Loucy (cell line): Measurements from ENCODE around the gene DCAF10.
A peak's percentile ranks its signal among the peaks of the same experiment; 100 is the strongest.

Experiments used
- H2AFZ ChIP-seq: fragments of 200-600 bp; sonication (generic); 2 replicates; pipeline ENCODE4 v1.6.0; 2016; ENCODE audit warnings: antibody characterized with exemption, mild to moderate bottlenecking, low read length, moderate library complexity
- H3F3A ChIP-seq: fragments of 200-600 bp; 2 replicates; pipeline ENCODE4 v1.6.0; 2016; ENCODE audit warnings: antibody characterized with exemption, low read depth, mild to moderate bottlenecking
- H3K27me3 ChIP-seq: fragments of 200-600 bp; sonication (generic); 2 replicates; pipeline ENCODE4 v1.6.1; 2014; ENCODE audit warnings: low read length, mild to moderate bottlenecking; ENCODE audit not compliant: insufficient read depth, poor library complexity, severe bottlenecking
- H3K36me3 ChIP-seq: fragments of 200-600 bp; sonication (generic); 2 replicates; pipeline ENCODE4 v1.6.1; 2016; ENCODE audit warnings: low read length; ENCODE audit not compliant: insufficient read depth
- H3K4me1 ChIP-seq: fragments of 200-600 bp; sonication (generic); 2 replicates; pipeline ENCODE4 v1.5.1; 2014; ENCODE audit warnings: low read length, mild to moderate bottlenecking; ENCODE audit not compliant: insufficient read depth, poor library complexity, severe bottlenecking
- H3K4me2 ChIP-seq: fragments of 200-600 bp; sonication (generic); 2 replicates; pipeline ENCODE4 v1.6.0; 2014; ENCODE audit warnings: antibody characterized with exemption, low read length, low read depth, mild to moderate bottlenecking; ENCODE audit not compliant: poor library complexity, severe bottlenecking
- H3K4me3 ChIP-seq: fragments of 200-600 bp; sonication (generic); 2 replicates; pipeline ENCODE4 v1.5.1; 2014; ENCODE audit warnings: low read length, mild to moderate bottlenecking, mixed read lengths; ENCODE audit not compliant: poor library complexity, severe bottlenecking
- H3K79me2 ChIP-seq: fragments of 200-600 bp; sonication (generic); 2 replicates; pipeline ENCODE4 v1.6.1; 2014; ENCODE audit warnings: low read length; ENCODE audit not compliant: insufficient read depth
- H3K9ac ChIP-seq: fragments of 200-600 bp; sonication (generic); 2 replicates; pipeline ENCODE4 v1.6.0; 2014; ENCODE audit warnings: mild to moderate bottlenecking, low read depth, low read length, moderate library complexity; ENCODE audit not compliant: poor library complexity, severe bottlenecking
- H3K9me2 ChIP-seq: fragments of 200-600 bp; sonication (generic); replicated peaks from 2 replicates; pipeline ENCODE4 v1.6.1; 2016; ENCODE audit warnings: low read depth, low read length, mixed read lengths
- H3K9me3 ChIP-seq: fragments of 200-600 bp; sonication (generic); 2 replicates; pipeline ENCODE4 v1.6.1; 2014; ENCODE audit warnings: mild to moderate bottlenecking, antibody characterized with exemption, low read length, low read depth; ENCODE audit not compliant: insufficient read depth
- H4K20me1 ChIP-seq: fragments of 200-600 bp; sonication (generic); 2 replicates; pipeline ENCODE4 v1.6.0; 2014; ENCODE audit warnings: antibody characterized with exemption, low read length, mild to moderate bottlenecking; ENCODE audit not compliant: insufficient read depth, poor library complexity, severe bottlenecking
- CTCF ChIP-seq: fragments of 200-600 bp; sonication (generic); conservative IDR thresholded peaks from 2 replicates; pipeline ENCODE4 v1.5.1; 2014; ENCODE audit warnings: mild to moderate bottlenecking, antibody characterized with exemption, low read length
- EZH2phosphoT487 ChIP-seq: fragments of 200-600 bp; IDR thresholded peaks from 2 replicates; pipeline ENCODE4 v1.6.1; 2018; ENCODE audit warnings: antibody characterized with exemption, mild to moderate bottlenecking, moderate library complexity, borderline replicate concordance

The DCAF10 gene

GRCh38 chr9:37911271-37911681 is 110.7 kb downstream of the DCAF10 start:
- no peaks in the 10 kb centered on the region for H3K27me3 ChIP-seq
- H4K20me1 ChIP-seq: no peaks in the 10 kb centered on the region
- no peaks in the 10 kb centered on the region for H3K9me2 ChIP-seq
- no peaks in the 10 kb centered on the region for H3K9me3 ChIP-seq
- no peaks in the 10 kb centered on the region for H3K4me1 ChIP-seq
- no peak overlapping the region for H3K4me3 ChIP-seq
- no peaks in the 10 kb centered on the region for H3F3A ChIP-seq
- H3K79me2 ChIP-seq: no peaks in the 10 kb centered on the region
- TF ChIP-seq EZH2phosphoT487 (no peak), CTCF (no peak)
- no peak overlapping the region for H2AFZ ChIP-seq
- H3K36me3 ChIP-seq: no peaks in the 10 kb centered on the region
- no peak overlapping the region for H3K4me2 ChIP-seq
- no peak overlapping the region for H3K9ac ChIP-seq

GRCh38 chr9:37913480-37914153 is 113.0 kb downstream of the DCAF10 start:
- no peaks in the 10 kb centered on the region for H4K20me1 ChIP-seq
- no peak overlapping the region for H3K9ac ChIP-seq
- H3F3A ChIP-seq: no peaks in the 10 kb centered on the region
- H3K4me1 ChIP-seq: no peaks in the 10 kb centered on the region
- H3K27me3 ChIP-seq: no peaks in the 10 kb centered on the region
- no peak overlapping the region for H3K4me2 ChIP-seq
- no peak overlapping the region for H3K4me3 ChIP-seq
- H3K9me3 ChIP-seq: no peaks in the 10 kb centered on the region
- no peaks in the 10 kb centered on the region for H3K9me2 ChIP-seq
- H3K36me3 ChIP-seq: no peaks in the 10 kb centered on the region
- no peak for TF ChIP-seq EZH2phosphoT487
- peak; percentile 99 for TF ChIP-seq CTCF
- no peaks in the 10 kb centered on the region for H3K79me2 ChIP-seq
- 0 out of 2 replicates have a peak overlapping the region, but pooled peaks have one; percentile 42 for H2AFZ ChIP-seq

GRCh38 chr9:37914154-37914551 is 113.6 kb downstream of the DCAF10 start:
- H3K9me2 ChIP-seq: no peaks in the 10 kb centered on the region
- no peaks in the 10 kb centered on the region for H3K27me3 ChIP-seq
- TF ChIP-seq CTCF: no peak
- TF ChIP-seq EZH2phosphoT487: no peak
- no peaks in the 10 kb centered on the region for H3K4me1 ChIP-seq
- no peak overlapping the region for H2AFZ ChIP-seq
- H3K9ac ChIP-seq: no peak overlapping the region
- no peaks in the 10 kb centered on the region for H4K20me1 ChIP-seq
- no peaks in the 10 kb centered on the region for H3F3A ChIP-seq
- no peaks in the 10 kb centered on the region for H3K79me2 ChIP-seq
- H3K36me3 ChIP-seq: no peaks in the 10 kb centered on the region
- H3K4me2 ChIP-seq: no peak overlapping the region
- H3K9me3 ChIP-seq: no peaks in the 10 kb centered on the region
- no peak overlapping the region for H3K4me3 ChIP-seq
